Esophagus muscularis mucosa (tissue), 4 donors: ENCODE results near the gene CBX2. TPM values are rescaled to one million over a fixed set of nuclear protein-coding genes. Genes with fewer than 3 reads are reported as not detected.

Experiments used
- DNase-seq: peaks from one replicate; pipeline ENCODE4 v3.0.0-alpha.2; 2017; ENCODE audit errors: extremely low spot score
- H3K27ac ChIP-seq, 4 donors: fragments of 200-600 bp; sonication (generic); replicated peaks in 1 of 4; 1 replicate in 3 of 4; 2 replicates in 1 of 4; pipeline ENCODE4 v1.5.1; 2016 to 2019; ENCODE audit warnings: mild to moderate bottlenecking in 1 of 4
- H3K27me3 ChIP-seq, 4 donors: fragments of 200-600 bp; sonication (generic); one replicate each; pipeline versions ENCODE4 v1.5.1 to v1.6.0; 2016 to 2019
- H3K36me3 ChIP-seq, 4 donors: fragments of 200-600 bp; sonication (generic); one replicate each; pipeline ENCODE4 v1.5.1; 2016 to 2019
- H3K4me1 ChIP-seq, 4 donors: fragments of 200-600 bp; sonication (generic); one replicate each; pipeline ENCODE4 v1.5.1; 2016 to 2019
- H3K4me3 ChIP-seq, 4 donors: fragments of 200-600 bp; sonication (generic); 1 replicate in 2 of 4; 2 replicates in 2 of 4; pipeline ENCODE4 v1.5.1; 2016 to 2019; ENCODE audit warnings: mild to moderate bottlenecking in 4 of 4, moderate library complexity in 1 of 4
- H3K9me3 ChIP-seq, 4 donors: fragments of 200-600 bp; sonication (generic); 1 replicate in 3 of 4; 2 replicates in 1 of 4; pipeline ENCODE4 v1.5.1; 2016 to 2019
- EP300 ChIP-seq: sonication (generic); formaldehyde crosslinking; IDR thresholded peaks from one replicate; pipeline ENCODE4 v1.6.1; 2017; ENCODE audit warnings: antibody characterized with exemption
- POLR2A ChIP-seq: fragments of 450-650 bp; IDR thresholded peaks from one replicate; pipeline ENCODE4 v1.6.1; 2017; ENCODE audit warnings: antibody characterized with exemption, moderate library complexity, mild to moderate bottlenecking, low read depth
- POLR2AphosphoS5 ChIP-seq, 2 donors: sonication (generic); formaldehyde crosslinking; IDR thresholded peaks; one replicate each; pipeline ENCODE4 v1.6.1; 2017; ENCODE audit warnings: antibody characterized with exemption in 2 of 2
- WGBS: methylation state at CpG from one replicate; pipeline ENCODE4 v1.1.5; 2018; 5-methylcytosine and 5-hydroxymethylcytosine counted together
- intact Hi-C: fragments of 100-400 bp; cut with DNase I; formaldehyde crosslinking; loops from one replicate; pipeline ENCODE4 v1.15.1; 2023
- total RNA-seq, 4 donors: library from RNA; depleted of rRNA; stranded (reverse); fragments of >200 nt; gene quantifications; one replicate each; pipeline versions ENCODE4 v1.1.0 to v1.2.1, GENCODE V29; 2016
- TF ChIP-seq, protein P1 (sequence below), 3 experiments: fragments of 200-600 bp in 2 of 3; fragments of 450-650 bp in 1 of 3; sonication (generic) in 2 of 3; IDR thresholded peaks; one replicate each; pipeline ENCODE4 v1.5.1; 2017 to 2019; ENCODE audit warnings: antibody characterized with exemption in 3 of 3, mild to moderate bottlenecking in 2 of 3, moderate library complexity in 1 of 3

Gene CBX2
- total RNA-seq, 4 donors from 2014 or later: 0.66 to 2.8 (median 1.5) TPM

DNA sequence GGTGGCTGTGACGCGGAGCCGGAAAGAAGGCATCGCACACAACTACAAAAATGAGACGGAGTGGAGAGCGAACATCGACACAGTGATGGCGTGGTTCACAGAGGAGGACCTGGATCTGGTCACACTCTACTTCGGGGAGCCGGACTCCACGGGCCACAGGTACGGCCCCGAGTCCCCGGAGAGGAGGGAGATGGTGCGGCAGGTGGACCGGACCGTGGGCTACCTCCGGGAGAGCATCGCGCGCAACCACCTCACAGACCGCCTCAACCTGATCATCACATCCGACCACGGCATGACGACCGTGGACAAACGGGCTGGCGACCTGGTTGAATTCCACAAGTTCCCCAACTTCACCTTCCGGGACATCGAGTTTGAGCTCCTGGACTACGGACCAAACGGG, 42.9 kb upstream of the CBX2 start:
- WGBS: 93% methylated on average over 25 of the region's 32 CpGs

DNA sequence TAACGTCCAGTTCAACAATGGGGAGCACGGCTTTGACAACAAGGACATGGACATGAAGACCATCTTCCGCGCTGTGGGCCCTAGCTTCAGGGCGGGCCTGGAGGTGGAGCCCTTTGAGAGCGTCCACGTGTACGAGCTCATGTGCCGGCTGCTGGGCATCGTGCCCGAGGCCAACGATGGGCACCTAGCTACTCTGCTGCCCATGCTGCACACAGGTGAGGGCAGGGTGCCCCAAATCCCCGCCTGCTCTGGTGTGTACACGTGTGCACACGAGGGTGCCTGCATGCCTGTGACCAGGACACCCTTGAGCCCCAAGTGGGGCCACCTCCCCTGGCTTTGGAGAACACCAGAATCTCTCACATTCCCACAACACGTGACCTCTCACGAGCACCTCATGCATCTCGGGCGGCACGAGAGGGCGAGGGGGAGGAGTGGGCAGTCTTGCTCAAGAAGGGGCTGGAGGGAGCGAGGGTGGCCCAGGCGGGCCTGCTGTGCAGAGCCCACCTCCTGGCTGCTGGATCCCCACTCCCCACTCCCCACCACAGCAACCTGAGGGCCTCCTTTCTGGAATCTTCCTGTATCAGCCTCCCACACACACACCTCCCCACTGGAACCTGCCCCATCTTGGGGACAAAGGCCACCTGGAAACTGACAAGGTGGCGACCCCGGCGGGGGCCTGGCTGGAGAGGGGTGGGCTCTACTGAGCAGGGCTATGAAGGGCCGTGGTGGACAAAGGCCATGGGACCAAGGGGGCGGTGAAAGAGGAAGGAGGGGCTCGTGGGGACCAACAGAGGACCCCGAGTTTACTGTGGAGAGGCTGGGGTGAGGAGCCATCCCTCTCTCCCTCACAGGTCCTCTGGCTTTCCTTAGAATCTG, 40.7 kb upstream of the CBX2 start:
- H3K9me3 ChIP-seq: no peaks in the 10 kb centered on the region
- H3K27ac ChIP-seq: no peak overlapping the region
- H3K4me3 ChIP-seq: no peak overlapping the region
- peaks cover 8 to 12% (median 9%) of the 10 kb centered on the region in 4 donors for H3K4me1 ChIP-seq
- no peaks in the 10 kb centered on the region for H3K36me3 ChIP-seq
- no peak for TF ChIP-seq EP300
- TF ChIP-seq, protein P1, sequence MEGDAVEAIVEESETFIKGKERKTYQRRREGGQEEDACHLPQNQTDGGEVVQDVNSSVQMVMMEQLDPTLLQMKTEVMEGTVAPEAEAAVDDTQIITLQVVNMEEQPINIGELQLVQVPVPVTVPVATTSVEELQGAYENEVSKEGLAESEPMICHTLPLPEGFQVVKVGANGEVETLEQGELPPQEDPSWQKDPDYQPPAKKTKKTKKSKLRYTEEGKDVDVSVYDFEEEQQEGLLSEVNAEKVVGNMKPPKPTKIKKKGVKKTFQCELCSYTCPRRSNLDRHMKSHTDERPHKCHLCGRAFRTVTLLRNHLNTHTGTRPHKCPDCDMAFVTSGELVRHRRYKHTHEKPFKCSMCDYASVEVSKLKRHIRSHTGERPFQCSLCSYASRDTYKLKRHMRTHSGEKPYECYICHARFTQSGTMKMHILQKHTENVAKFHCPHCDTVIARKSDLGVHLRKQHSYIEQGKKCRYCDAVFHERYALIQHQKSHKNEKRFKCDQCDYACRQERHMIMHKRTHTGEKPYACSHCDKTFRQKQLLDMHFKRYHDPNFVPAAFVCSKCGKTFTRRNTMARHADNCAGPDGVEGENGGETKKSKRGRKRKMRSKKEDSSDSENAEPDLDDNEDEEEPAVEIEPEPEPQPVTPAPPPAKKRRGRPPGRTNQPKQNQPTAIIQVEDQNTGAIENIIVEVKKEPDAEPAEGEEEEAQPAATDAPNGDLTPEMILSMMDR (IDR thresholded peaks at IDR 0.05): no peak
- TF ChIP-seq POLR2AphosphoS5 (IDR thresholded peaks at IDR 0.05): no peak
- TF ChIP-seq POLR2A: no peak
- intact Hi-C loops: no loop called here
- H3K27me3 ChIP-seq: peaks cover 0 to 56% (median 16%) of the 10 kb centered on the region in 4 donors
- WGBS: 84% methylated on average over 26 of the region's 30 CpGs
- no peak for DNase-seq

More for the DNA sequence above, 42.9 kb upstream of the CBX2 start:
- Histone ChIP-seq H3K27ac (no peak overlapping the region), H3K9me3 (no peaks in the 10 kb centered on the region), H3K27me3 (peaks cover 0 to 34% (median 5%) of the 10 kb centered on the region in 4 donors), H3K36me3 (no peaks in the 10 kb centered on the region), H3K4me1 (peaks cover 0 to 2% (median 0%) of the 10 kb centered on the region in 4 donors), H3K4me3 (no peak overlapping the region)
- intact Hi-C loops: no loop called here
- no peak for TF ChIP-seq EP300
- TF ChIP-seq, protein P1 (IDR thresholded peaks at IDR 0.05): no peak
- TF ChIP-seq POLR2A: no peak
- no peak for TF ChIP-seq POLR2AphosphoS5 (IDR thresholded peaks at IDR 0.05)
- no peak for DNase-seq

DNA sequence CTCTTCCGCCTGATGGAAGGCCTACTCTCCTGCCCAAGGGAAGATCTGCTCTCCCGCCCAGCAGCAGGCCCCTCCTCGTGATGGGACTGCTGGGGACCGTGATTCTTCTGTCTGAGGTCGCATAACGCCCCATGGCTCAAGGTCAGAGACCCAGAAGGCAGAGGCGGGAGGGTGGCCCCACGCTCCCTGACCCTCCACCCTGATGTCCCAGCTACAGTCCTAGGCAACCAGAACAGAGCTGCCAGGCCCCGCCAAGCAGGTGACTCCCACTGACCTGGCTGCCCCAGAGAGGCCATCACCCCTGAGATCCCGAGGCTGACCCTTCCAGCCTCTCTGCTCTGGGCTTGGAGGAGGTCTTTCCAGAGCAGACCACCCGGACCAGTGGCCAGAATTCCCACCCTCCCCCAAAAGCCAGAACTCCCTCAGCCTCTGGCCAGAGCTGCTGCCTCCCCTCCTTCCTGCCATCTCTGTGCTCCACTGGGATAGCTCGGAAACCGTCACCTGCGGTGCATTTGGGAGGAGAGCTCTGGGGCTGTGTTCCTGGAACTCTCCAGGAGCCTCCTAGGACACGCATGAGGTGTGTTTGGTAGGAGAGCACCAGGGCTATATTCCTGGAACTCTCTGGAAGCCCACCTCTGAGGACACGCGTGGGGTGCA, 39.9 kb upstream of the CBX2 start:
- peaks cover 0 to 63% (median 18%) of the 10 kb centered on the region in 4 donors for H3K27me3 ChIP-seq
- no peak overlapping the region for H3K27ac ChIP-seq
- H3K4me1 ChIP-seq: peaks cover 9 to 13% (median 10%) of the 10 kb centered on the region in 4 donors
- 89% methylated on average over 11 of the region's 17 CpGs for WGBS
- no peaks in the 10 kb centered on the region for H3K9me3 ChIP-seq
- H3K36me3 ChIP-seq: no peaks in the 10 kb centered on the region
- intact Hi-C loops: no loop called here
- no peak overlapping the region for H3K4me3 ChIP-seq
- TF ChIP-seq, protein P1 (IDR thresholded peaks at IDR 0.05): no peak
- no peak for TF ChIP-seq POLR2A
- TF ChIP-seq POLR2AphosphoS5 (IDR thresholded peaks at IDR 0.05): no peak
- DNase-seq: no peak

DNA sequence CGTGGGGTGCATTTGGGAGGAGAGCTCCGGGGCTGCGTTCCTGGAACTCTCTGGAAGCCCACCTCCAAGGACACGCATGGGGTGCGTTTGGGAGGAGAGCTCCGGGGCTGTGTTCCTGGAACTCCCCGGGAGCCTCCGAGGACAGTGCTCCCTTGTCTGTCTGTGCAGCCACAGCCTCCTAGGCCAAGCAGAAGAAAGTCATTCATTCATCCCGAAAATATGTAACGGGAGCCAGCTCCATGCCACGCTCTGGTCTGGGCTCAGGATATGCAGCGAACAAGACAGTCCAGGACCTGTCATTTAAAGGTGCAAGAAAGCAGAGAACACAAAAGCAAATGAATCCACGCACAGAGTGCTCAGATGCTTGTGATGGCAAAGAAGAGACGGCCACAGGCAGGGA, 39.3 kb upstream of the CBX2 start:
- no peak overlapping the region for H3K27ac ChIP-seq
- H3K4me3 ChIP-seq: no peak overlapping the region
- WGBS: 82% methylated on average over 14 of the region's 14 CpGs
- H3K4me1 ChIP-seq: peaks cover 9 to 11% (median 10%) of the 10 kb centered on the region in 4 donors
- H3K9me3 ChIP-seq: no peaks in the 10 kb centered on the region
- intact Hi-C loops: no loop called here
- no peak for TF ChIP-seq POLR2A
- no peak for TF ChIP-seq EP300
- TF ChIP-seq POLR2AphosphoS5 (IDR thresholded peaks at IDR 0.05): no peak
- TF ChIP-seq, protein P1 (IDR thresholded peaks at IDR 0.05): no peak
- no peak for DNase-seq
- peaks cover 0 to 66% (median 18%) of the 10 kb centered on the region in 4 donors for H3K27me3 ChIP-seq
- no peaks in the 10 kb centered on the region for H3K36me3 ChIP-seq
